Mesendoderm (in vitro differentiated cells): ENCODE results near the gene PNLDC1.

Source experiments
- DNase-seq: peaks from one replicate; pipeline ENCODE4 v3.0.0; 2013
- H2AK5ac ChIP-seq: 2 replicates; pipeline ENCODE4 v1.6.1; 2013; ENCODE audit warnings: low read length, inconsistent platforms
- H2BK120ac ChIP-seq: 2 replicates; pipeline ENCODE4 v1.6.1; 2013; ENCODE audit warnings: low read depth, mild to moderate bottlenecking, low read length, moderate library complexity, mixed read lengths
- H2BK15ac ChIP-seq: replicated peaks from 2 replicates; pipeline ENCODE4 v1.6.1; 2013; ENCODE audit warnings: low read depth, mild to moderate bottlenecking, moderate library complexity
- H2BK5ac ChIP-seq: 2 replicates; pipeline ENCODE4 v1.6.1; 2013; ENCODE audit warnings: low read length, inconsistent platforms
- H3K18ac ChIP-seq: 2 replicates; pipeline ENCODE4 v1.6.1; 2013; ENCODE audit warnings: mild to moderate bottlenecking, low read length, mixed read lengths
- H3K23ac ChIP-seq: one replicate; pipeline ENCODE4 v1.6.1; 2013; ENCODE audit warnings: low read length
- H3K27ac ChIP-seq: 2 replicates; pipeline ENCODE4 v1.5.1; 2013; ENCODE audit warnings: low read depth, mild to moderate bottlenecking, inconsistent platforms, low read length, moderate library complexity
- H3K27me3 ChIP-seq: 2 replicates; pipeline ENCODE4 v1.6.1; 2013; ENCODE audit warnings: low read length, control low read depth, mild to moderate bottlenecking, inconsistent platforms; ENCODE audit not compliant: insufficient read depth, poor library complexity
- H3K36me3 ChIP-seq: 2 replicates; pipeline ENCODE4 v1.6.1; 2013; ENCODE audit warnings: low read length, inconsistent platforms; ENCODE audit not compliant: control insufficient read depth, insufficient read depth
- H3K4ac ChIP-seq: one replicate; pipeline ENCODE4 v1.6.1; 2013; ENCODE audit warnings: low read depth, mild to moderate bottlenecking, low read length, moderate library complexity
- H3K4me1 ChIP-seq: 2 replicates; pipeline ENCODE4 v1.6.1; 2013; ENCODE audit warnings: low read depth, low read length, inconsistent platforms; ENCODE audit not compliant: control insufficient read depth
- H3K4me2 ChIP-seq: 2 replicates; pipeline ENCODE4 v1.6.1; 2013; ENCODE audit warnings: low read length
- H3K4me3 ChIP-seq: 2 replicates; pipeline ENCODE4 v1.5.1; 2013; ENCODE audit warnings: mild to moderate bottlenecking, low read length
- H3K56ac ChIP-seq: one replicate; pipeline ENCODE4 v1.6.1; 2013; ENCODE audit warnings: low read length
- H3K79me1 ChIP-seq: 2 replicates; pipeline ENCODE4 v1.6.1; 2013; ENCODE audit warnings: low read length, inconsistent platforms
- H3K79me2 ChIP-seq: 2 replicates; pipeline ENCODE4 v1.6.1; 2013; ENCODE audit warnings: mild to moderate bottlenecking, low read length; ENCODE audit not compliant: control insufficient read depth, insufficient read depth
- H3K9ac ChIP-seq: 2 replicates; pipeline ENCODE4 v1.6.1; 2013; ENCODE audit warnings: low read length, inconsistent platforms
- H4K5ac ChIP-seq: one replicate; pipeline ENCODE4 v1.6.1; 2013; ENCODE audit warnings: low read length
- H4K8ac ChIP-seq: one replicate; pipeline ENCODE4 v1.6.1; 2013; ENCODE audit warnings: low read depth, mild to moderate bottlenecking, control low read depth, low read length, moderate library complexity
- WGBS: extraction: QIAGEN DNeasy Blood & Tissue Kit; methylation state at CpG from one replicate; pipeline ENCODE4 v1.1.7; 2013; ENCODE audit warnings: low lambda C conversion rate, missing lambda C conversion rate; ENCODE audit not compliant: insufficient coverage; ENCODE audit errors: extremely low coverage; 5-methylcytosine and 5-hydroxymethylcytosine counted together

PNLDC1 gene

DNA sequence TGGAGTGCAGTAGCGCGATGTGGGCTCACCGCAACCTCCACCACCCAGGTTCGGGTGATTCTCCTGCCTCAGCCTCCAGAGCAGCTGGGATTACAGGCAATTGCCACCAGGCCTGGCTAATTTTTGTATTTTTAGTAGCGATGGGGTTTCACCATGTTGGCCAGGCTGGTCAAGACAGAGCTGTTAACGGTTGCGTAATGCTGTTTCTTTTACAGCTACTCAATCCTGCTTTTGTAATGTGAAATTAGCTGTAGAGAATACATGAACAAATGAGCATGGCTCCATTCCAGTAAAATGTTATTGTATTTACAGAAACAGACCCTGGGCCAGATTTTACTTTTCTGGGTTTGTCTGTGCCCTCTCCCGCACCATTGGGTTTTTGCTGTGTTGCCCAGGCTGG, 1.9 kb downstream of the PNLDC1 start:
- H3K18ac ChIP-seq: no peak overlapping the region
- WGBS: no CpG with 5 or more reads among the region's 8 CpGs
- H3K27ac ChIP-seq: no peak overlapping the region
- no peak overlapping the region for H2BK15ac ChIP-seq
- H3K4ac ChIP-seq: no peak overlapping the region
- no peak overlapping the region for H3K23ac ChIP-seq
- H4K5ac ChIP-seq: no peak overlapping the region
- DNase-seq: no peak
- no peaks in the 10 kb centered on the region for H3K27me3 ChIP-seq
- H2AK5ac ChIP-seq: no peak overlapping the region
- no peak overlapping the region for H2BK5ac ChIP-seq
- no peaks in the 10 kb centered on the region for H3K79me1 ChIP-seq
- no peak overlapping the region for H3K56ac ChIP-seq
- no peak overlapping the region for H4K8ac ChIP-seq
- no peaks in the 10 kb centered on the region for H3K4me1 ChIP-seq
- no peak overlapping the region for H2BK120ac ChIP-seq
- no peaks in the 10 kb centered on the region for H3K79me2 ChIP-seq
- H3K9ac ChIP-seq: no peak overlapping the region
- no peak overlapping the region for H3K4me3 ChIP-seq
- no peak overlapping the region for H3K4me2 ChIP-seq
- H3K36me3 ChIP-seq: peaks cover 5% of the 10 kb centered on the region

GRCh38 chr6:159804504-159804903, 4.4 kb downstream of the PNLDC1 start:
- Histone ChIP-seq H2BK15ac (no peak overlapping the region), H3K18ac (no peak overlapping the region), H3K4me1 (no peaks in the 10 kb centered on the region), H3K4ac (no peak overlapping the region), H2BK5ac (no peak overlapping the region), H4K5ac (no peak overlapping the region), H3K4me2 (no peak overlapping the region), H3K79me2 (no peaks in the 10 kb centered on the region), H2BK120ac (no peak overlapping the region), H3K36me3 (peaks cover 2% of the 10 kb centered on the region), H3K27ac (no peak overlapping the region), H3K56ac (no peak overlapping the region), H4K8ac (no peak overlapping the region), H3K27me3 (no peaks in the 10 kb centered on the region), H2AK5ac (no peak overlapping the region), H3K4me3 (no peak overlapping the region), H3K79me1 (no peaks in the 10 kb centered on the region), H3K23ac (no peak overlapping the region), H3K9ac (no peak overlapping the region)
- no CpG with 5 or more reads among the region's 10 CpGs for whole genome bisulfite sequencing
- no peak for DNase-seq

GRCh38 chr6:159805440-159806020, 5.5 kb downstream of the PNLDC1 start:
- Histone ChIP-seq H3K79me1 (no peaks in the 10 kb centered on the region), H3K4me3 (no peak overlapping the region), H2BK120ac (no peak overlapping the region), H3K27me3 (no peaks in the 10 kb centered on the region), H3K9ac (no peak overlapping the region), H2BK15ac (no peak overlapping the region), H3K79me2 (no peaks in the 10 kb centered on the region), H3K23ac (no peak overlapping the region), H4K5ac (no peak overlapping the region), H3K56ac (no peak overlapping the region), H3K4me1 (no peaks in the 10 kb centered on the region), H4K8ac (no peak overlapping the region), H3K18ac (no peak overlapping the region), H3K36me3 (no peaks in the 10 kb centered on the region), H3K27ac (no peak overlapping the region), H3K4ac (no peak overlapping the region), H2AK5ac (no peak overlapping the region), H2BK5ac (no peak overlapping the region), H3K4me2 (no peak overlapping the region)
- DNase-seq: peak; percentile 54
- WGBS: no CpG with 5 or more reads among the region's 6 CpGs

- Histone ChIP-seq H3K9ac (no peak overlapping the region), H3K23ac (no peak overlapping the region), H2BK15ac (no peak overlapping the region), H3K27me3 (no peaks in the 10 kb centered on the region), H3K18ac (no peak overlapping the region), H4K8ac (no peak overlapping the region), H3K36me3 (no peaks in the 10 kb centered on the region), H3K4me1 (no peaks in the 10 kb centered on the region), H3K79me2 (no peaks in the 10 kb centered on the region), H3K4ac (no peak overlapping the region), H3K27ac (no peak overlapping the region), H2BK120ac (no peak overlapping the region), H4K5ac (no peak overlapping the region), H2BK5ac (no peak overlapping the region), H3K4me2 (no peak overlapping the region), H2AK5ac (no peak overlapping the region), H3K4me3 (no peak overlapping the region), H3K56ac (no peak overlapping the region), H3K79me1 (no peaks in the 10 kb centered on the region)
- DNase-seq: peak; percentile 16
- no CpG with 5 or more reads among the region's 9 CpGs for WGBS
Observed at GRCh38 chr6:159806021-159806458, 6.0 kb downstream of the PNLDC1 start.

DNA sequence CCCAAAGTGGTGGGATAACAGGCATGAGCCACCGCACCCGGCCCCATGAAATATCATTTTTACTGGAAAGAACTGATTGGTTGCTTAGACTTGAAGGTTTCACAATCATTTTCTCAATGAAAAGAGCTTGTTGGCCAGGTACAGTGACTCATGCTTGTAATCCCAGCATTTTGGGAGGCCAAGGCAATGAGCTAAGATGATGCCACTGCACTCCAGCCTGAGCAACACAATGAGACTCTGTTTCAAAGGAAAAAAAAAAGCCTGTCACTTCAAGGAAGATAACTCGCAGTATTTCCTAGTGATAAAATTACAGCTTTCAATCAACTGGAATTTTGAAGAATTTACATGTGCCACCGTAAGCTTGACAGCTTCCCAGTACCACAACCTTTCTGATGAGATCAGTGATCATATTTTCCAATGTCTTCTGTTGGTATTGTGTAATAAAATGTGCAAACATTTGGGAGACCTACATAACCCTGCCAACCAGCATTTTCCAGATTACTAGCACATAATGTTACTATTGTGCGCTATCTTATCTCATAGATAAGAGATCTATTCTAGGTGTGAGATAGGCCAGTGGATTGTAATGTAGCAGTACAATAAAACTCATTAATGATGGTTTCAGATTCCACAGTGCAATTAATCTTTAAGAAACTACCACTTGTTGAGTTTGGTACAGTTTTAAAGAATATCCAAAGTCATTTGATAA, 7.2 kb downstream of the PNLDC1 start:
- H3K9ac ChIP-seq: no peak overlapping the region
- H2AK5ac ChIP-seq: no peak overlapping the region
- no peaks in the 10 kb centered on the region for H3K79me2 ChIP-seq
- no peaks in the 10 kb centered on the region for H3K27me3 ChIP-seq
- H3K36me3 ChIP-seq: no peaks in the 10 kb centered on the region
- H3K4ac ChIP-seq: no peak overlapping the region
- H2BK5ac ChIP-seq: no peak overlapping the region
- H3K4me1 ChIP-seq: no peaks in the 10 kb centered on the region
- peak; percentile 69 for DNase-seq
- no peak overlapping the region for H4K8ac ChIP-seq
- H3K23ac ChIP-seq: no peak overlapping the region
- H3K27ac ChIP-seq: no peak overlapping the region
- H3K79me1 ChIP-seq: no peaks in the 10 kb centered on the region
- WGBS: no CpG with 5 or more reads among the region's 5 CpGs
- no peak overlapping the region for H2BK15ac ChIP-seq
- H2BK120ac ChIP-seq: no peak overlapping the region
- H3K56ac ChIP-seq: no peak overlapping the region
- H3K4me3 ChIP-seq: no peak overlapping the region
- no peak overlapping the region for H3K4me2 ChIP-seq
- no peak overlapping the region for H3K18ac ChIP-seq
- H4K5ac ChIP-seq: no peak overlapping the region

- no peak overlapping the region for H2AK5ac ChIP-seq
- no peaks in the 10 kb centered on the region for H3K79me2 ChIP-seq
- H3K4me3 ChIP-seq: no peak overlapping the region
- no peaks in the 10 kb centered on the region for H3K79me1 ChIP-seq
- H3K4me1 ChIP-seq: no peaks in the 10 kb centered on the region
- H3K56ac ChIP-seq: peak overlapping the region; percentile 10
- H3K36me3 ChIP-seq: no peaks in the 10 kb centered on the region
- no peak overlapping the region for H3K4ac ChIP-seq
- no peak overlapping the region for H2BK120ac ChIP-seq
- no peak overlapping the region for H3K23ac ChIP-seq
- no peak overlapping the region for H3K9ac ChIP-seq
- H3K27me3 ChIP-seq: no peaks in the 10 kb centered on the region
- no peak overlapping the region for H3K27ac ChIP-seq
- WGBS: no CpG with 5 or more reads among the region's 6 CpGs
- H4K8ac ChIP-seq: no peak overlapping the region
- no peak overlapping the region for H2BK15ac ChIP-seq
- H4K5ac ChIP-seq: no peak overlapping the region
- H3K4me2 ChIP-seq: no peak overlapping the region
- H3K18ac ChIP-seq: no peak overlapping the region
- no peak overlapping the region for H2BK5ac ChIP-seq
- DNase-seq: no peak
Observed at GRCh38 chr6:159808647-159809046, 8.6 kb downstream of the PNLDC1 start.
